GM10266 (cell line): ENCODE data around the gene BCAP29.

Source experiments
- DNase-seq: peaks from one replicate; pipeline ENCODE4 v3.0.0; 2012; ENCODE audit errors: extremely low spot score
- CTCF ChIP-seq: IDR thresholded peaks from 2 replicates; pipeline ENCODE4 v1.5.1; 2012; ENCODE audit warnings: mild to moderate bottlenecking, low read depth; ENCODE audit not compliant: control insufficient read depth, insufficient read depth; ENCODE audit errors: missing control alignments

The BCAP29 gene

GRCh38 chr7:107659666-107660065, 79.6 kb downstream of the BCAP29 start:
- no peak for TF ChIP-seq CTCF
- no peak for DNase-seq

DNA sequence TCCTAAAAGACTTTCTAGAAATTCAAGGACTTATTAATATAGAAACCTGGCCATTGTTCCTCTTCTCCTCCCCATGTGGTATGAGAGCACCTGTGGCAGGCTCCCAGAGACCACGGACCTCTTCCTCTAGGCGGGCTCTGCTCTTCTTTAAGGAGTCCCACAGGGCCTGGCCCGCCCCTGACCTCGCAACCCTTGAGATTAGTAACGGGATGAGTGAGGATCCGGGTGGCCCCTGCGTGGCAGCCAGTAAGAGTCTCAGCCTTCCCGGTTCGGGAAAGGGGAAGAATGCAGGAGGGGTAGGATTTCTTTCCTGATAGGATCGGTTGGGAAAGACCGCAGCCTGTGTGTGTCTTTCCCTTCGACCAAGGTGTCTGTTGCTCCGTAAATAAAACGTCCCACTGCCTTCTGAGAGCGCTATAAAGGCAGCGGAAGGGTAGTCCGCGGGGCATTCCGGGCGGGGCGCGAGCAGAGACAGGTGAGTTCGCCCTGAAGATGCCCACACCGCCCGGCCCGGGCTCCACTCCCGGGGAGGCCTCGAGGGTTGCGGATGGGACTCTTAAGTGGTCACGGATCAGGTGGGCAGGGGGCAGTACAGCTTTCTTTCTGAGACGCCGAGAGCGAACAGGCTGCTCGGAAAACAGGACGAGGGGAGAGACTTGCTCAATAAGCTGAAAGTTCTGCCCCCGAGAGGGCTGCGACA, 80.5 kb downstream of the BCAP29 start, which contains the start of gene SLC26A4:
Gene SLC26A4, plus strand, starts transcription at position 448 of the 700 bp plus-strand sequence. CDS start 814 bp downstream, outside the sequence.
- no peak for TF ChIP-seq CTCF
- peak; percentile 22 for DNase-seq

GRCh38 chr7:107661081-107661864, 81.2 kb downstream of the BCAP29 start:
- TF ChIP-seq CTCF, result no peak

DNA sequence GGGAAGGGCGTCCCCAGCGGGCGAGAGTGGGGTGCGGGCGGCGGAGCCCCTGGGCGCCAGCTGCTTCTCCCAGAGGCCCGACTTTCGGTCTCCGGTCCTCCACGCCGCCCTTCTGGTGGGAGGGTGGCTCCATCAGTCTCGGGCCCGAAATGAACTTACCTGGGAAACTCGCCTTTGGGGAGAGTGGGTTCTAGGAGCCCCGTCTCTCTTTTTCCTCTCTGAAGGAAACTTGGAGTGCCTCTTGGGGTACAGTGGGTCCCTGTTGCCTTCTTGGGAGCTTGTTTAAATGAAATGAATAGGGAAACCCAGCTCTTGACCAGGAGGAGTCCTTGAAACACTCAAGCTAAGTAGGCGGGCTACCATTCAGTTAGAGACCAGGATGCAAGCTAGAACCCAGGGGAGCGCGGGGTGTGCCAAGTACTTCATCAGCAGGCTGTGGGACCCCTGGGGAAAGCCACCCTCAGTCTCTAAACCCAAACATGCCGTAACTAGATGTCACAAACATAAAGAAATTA, 81.9 kb downstream of the BCAP29 start:
- TF ChIP-seq CTCF, result peak; percentile 16
- no peak for DNase-seq

More at GRCh38 chr7:107661081-107661864, 81.2 kb downstream of the BCAP29 start:
- DNase-seq, result peak; percentile 21

DNA sequence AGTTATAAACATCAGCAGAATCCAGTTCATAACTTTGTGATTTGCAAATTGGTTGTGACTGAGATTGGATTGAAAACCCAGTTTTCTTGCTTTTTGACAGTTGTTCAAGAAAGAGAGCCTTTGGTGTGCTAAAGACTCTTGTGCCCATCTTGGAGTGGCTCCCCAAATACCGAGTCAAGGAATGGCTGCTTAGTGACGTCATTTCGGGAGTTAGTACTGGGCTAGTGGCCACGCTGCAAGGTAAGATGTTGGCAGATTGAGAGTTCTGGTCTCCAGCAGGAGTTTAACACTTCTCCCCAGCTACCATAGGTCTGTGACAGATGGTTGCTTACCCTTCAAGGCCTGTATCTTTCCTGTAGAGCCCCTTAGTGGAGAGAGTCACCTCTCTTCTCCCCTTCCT, 83.2 kb downstream of the BCAP29 start:
- no peak for TF ChIP-seq CTCF
- no peak for DNase-seq

GRCh38 chr7:107666790-107667189, 86.7 kb downstream of the BCAP29 start:
- TF ChIP-seq CTCF, result no peak

DNA sequence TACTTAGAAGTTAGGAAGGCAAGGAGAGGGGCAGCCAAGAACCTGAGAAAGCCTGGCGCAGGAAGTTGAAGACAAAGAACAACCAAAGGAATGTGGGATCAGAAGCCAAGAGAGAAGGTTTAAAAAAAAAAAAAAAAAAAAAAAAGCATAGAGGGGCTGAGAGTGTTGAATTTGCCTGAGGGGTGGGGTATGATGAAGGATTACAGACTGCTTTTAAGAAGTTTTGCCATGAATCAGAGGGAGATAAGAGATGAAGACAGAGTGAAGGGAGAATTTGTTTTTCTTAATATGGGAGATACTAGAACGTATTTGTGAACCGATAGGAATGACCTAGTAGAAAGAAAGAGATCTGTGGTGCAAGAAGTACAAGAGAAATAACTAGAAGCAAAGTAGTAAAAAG, 87.3 kb downstream of the BCAP29 start:
- no peak for DNase-seq

More at GRCh38 chr7:107666790-107667189, 86.7 kb downstream of the BCAP29 start:
- no peak for DNase-seq

More for the DNA sequence above, 87.3 kb downstream of the BCAP29 start:
- no peak for TF ChIP-seq CTCF
